Superior temporal gyrus (tissue), 1 donor: ENCODE data around the gene EAF1.
"Not testable (repeated sequence)": the region's sequence is repeated elsewhere in the genome, so short reads cannot be mapped to it uniquely, and the experiment has no call there.

Experiments used
- DNase-seq: peaks from one replicate; pipeline ENCODE4 v3.0.0-alpha.2; 2016; ENCODE audit errors: extremely low spot score

EAF1 gene

GRCh38 chr3:15479400-15480224 lies 52.2 kb downstream of the EAF1 start:
- DNase-seq, result no peak

GRCh38 chr3:15484551-15484950 lies 57.2 kb downstream of the EAF1 start:
- DNase-seq, result not testable (repeated sequence)

- no peak for DNase-seq
These were observed 58.6 kb downstream of the EAF1 start for GRCh38 chr3:15486020-15486419.

GRCh38 chr3:15486979-15487378 lies 59.6 kb downstream of the EAF1 start:
- no peak for DNase-seq

DNA sequence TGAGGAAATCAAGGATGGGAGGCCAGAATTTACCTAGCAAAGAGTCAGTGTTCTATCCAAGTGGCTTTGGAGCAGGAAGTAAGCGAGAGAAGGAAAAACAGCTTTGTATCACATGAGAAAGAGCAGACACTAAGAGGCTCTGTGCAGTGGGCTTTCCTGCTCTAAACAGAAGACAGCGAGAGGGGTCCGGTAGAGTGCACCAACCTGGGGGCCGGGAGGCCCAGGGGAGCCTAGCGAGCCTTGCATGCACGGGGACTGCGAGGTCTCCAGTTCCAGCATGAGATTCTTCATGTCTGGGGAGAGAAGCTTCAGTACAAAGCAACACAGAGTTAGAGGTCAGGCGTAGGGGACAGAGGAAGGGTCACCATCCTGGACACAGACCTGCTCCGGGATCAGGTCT lies 60.6 kb downstream of the EAF1 start:
- no peak for DNase-seq

GRCh38 chr3:15490158-15490557 lies 62.8 kb downstream of the EAF1 start:
- no peak for DNase-seq

GRCh38 chr3:15491143-15491542 lies 63.7 kb downstream of the EAF1 start:
- DNase-seq, result no peak
